HG03571 (cell line): ENCODE data around the gene DUOXA2.

ENCODE experiments used
- ATAC-seq: cut with Tn5 transposase; IDR thresholded peaks from one replicate; pipeline ENCODE4 v1.9.1; 2021; ENCODE audit not compliant: unreplicated experiment

DUOXA2 gene

GRCh38 chr15:45156744-45157455 is 42.8 kb downstream of the DUOXA2 start:
- no peak for ATAC-seq

- ATAC-seq = no peak
These were observed 43.8 kb downstream of the DUOXA2 start for GRCh38 chr15:45157974-45158373.

GRCh38 chr15:45161666-45162065 is 47.5 kb downstream of the DUOXA2 start:
- no peak for ATAC-seq

- no peak for ATAC-seq
These were observed 48.8 kb downstream of the DUOXA2 start for GRCh38 chr15:45162771-45163507.

GRCh38 chr15:45163508-45163856 is 49.4 kb downstream of the DUOXA2 start:
- no peak for ATAC-seq

GRCh38 chr15:45164914-45165313 is 50.8 kb downstream of the DUOXA2 start:
- no peak for ATAC-seq

- ATAC-seq = no peak
These were observed 51.4 kb downstream of the DUOXA2 start for GRCh38 chr15:45165536-45165935.

GRCh38 chr15:45166834-45167630 is 52.9 kb downstream of the DUOXA2 start:
- peak; percentile 90 for ATAC-seq

- no peak for ATAC-seq
These were observed 53.6 kb downstream of the DUOXA2 start for GRCh38 chr15:45167631-45168205.
